Stimulated activated CD4-positive, alpha-beta T cell treated with anti-CD3 and anti-CD28 coated beads, Interleukin-12 subunit alpha, Interleukin-12 subunit beta, amount 100 ng/mL, for 48 hours (primary cell): ENCODE data around the gene RAG2.

Experiments used
- DNase-seq, 3 donors: peaks; one replicate each; pipeline ENCODE4 v3.0.0-alpha.2; 2020; ENCODE audit warnings: low read depth in 2 of 3, low spot score in 1 of 3

The RAG2 gene

GRCh38 chr11:36598051-36598450 is at the start of gene RAG2:
Gene RAG2, minus strand, starts transcription at chr11:36598236. Its CDS starts 4,068 bp downstream, at chr11:36594168.
- no peak for DNase-seq

GRCh38 chr11:36638556-36638955 is 40.5 kb upstream of the RAG2 start:
- no peak for DNase-seq

- no peak for DNase-seq
Measured at GRCh38 chr11:36635066-36635862, 37.2 kb upstream of the RAG2 start.

GRCh38 chr11:36631774-36632173 is 33.7 kb upstream of the RAG2 start:
- DNase-seq: no peak

GRCh38 chr11:36628765-36629244 is 30.8 kb upstream of the RAG2 start:
- DNase-seq: no peak

- no peak for DNase-seq
Measured at GRCh38 chr11:36628141-36628540, 30.1 kb upstream of the RAG2 start.

GRCh38 chr11:36627471-36627870 is 29.4 kb upstream of the RAG2 start:
- no peak for DNase-seq

GRCh38 chr11:36627006-36627405 is 29.0 kb upstream of the RAG2 start:
- DNase-seq: no peak

GRCh38 chr11:36623494-36623893 is 25.5 kb upstream of the RAG2 start:
- DNase-seq: no peak

- DNase-seq: no peak
Measured at GRCh38 chr11:36622431-36623136, 24.5 kb upstream of the RAG2 start.

GRCh38 chr11:36620246-36620645 is 22.2 kb upstream of the RAG2 start:
- no peak for DNase-seq

GRCh38 chr11:36619502-36619901 is 21.5 kb upstream of the RAG2 start:
- no peak for DNase-seq

GRCh38 chr11:36618363-36619047 is 20.5 kb upstream of the RAG2 start:
- DNase-seq: no peak

- no peak for DNase-seq
Measured at GRCh38 chr11:36617543-36618362, 19.7 kb upstream of the RAG2 start.

- DNase-seq: no peak
Measured at GRCh38 chr11:36615826-36616225, 17.8 kb upstream of the RAG2 start.

GRCh38 chr11:36609383-36609782 is 11.3 kb upstream of the RAG2 start:
- no peak for DNase-seq

GRCh38 chr11:36608491-36609199 is 10.6 kb upstream of the RAG2 start:
- no peak for DNase-seq

- no peak for DNase-seq
Measured at GRCh38 chr11:36605221-36606216, 7.5 kb upstream of the RAG2 start.

- DNase-seq: no peak
Measured at GRCh38 chr11:36602135-36602534, 4.1 kb upstream of the RAG2 start.
